ENCODE data around the gene MCC. TPM values are rescaled to one million over a fixed set of nuclear protein-coding genes. Genes with fewer than 3 reads are reported as not detected.

Gene MCC
- total and polyA plus RNA-seq, 2 of the 4 experiments (the other 2 are of a cell fraction): 5.0 to 20.6 TPM

DNA sequence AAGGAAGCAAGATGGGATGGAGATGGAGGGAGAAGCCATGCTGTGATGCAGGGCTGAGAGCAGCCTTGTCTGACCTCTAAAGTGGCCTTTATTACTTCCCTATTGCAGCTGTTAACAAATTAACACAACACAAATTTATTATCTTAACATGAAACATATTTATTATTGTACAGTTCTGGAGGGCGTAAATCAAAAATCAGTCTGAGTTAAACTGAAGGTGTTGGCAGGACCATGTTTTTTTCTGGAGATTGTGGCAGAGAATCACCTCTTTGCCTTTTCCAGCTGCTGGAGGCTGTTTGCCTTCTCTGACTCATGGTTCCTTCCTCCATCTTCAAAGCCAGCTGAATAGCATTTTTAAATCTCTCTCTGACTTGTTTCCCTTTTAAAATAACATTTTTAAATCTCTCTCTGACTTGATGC is 7.2 kb upstream of the MCC start:
- no TSS peak for BruUV-seq (replicated peaks)
- Histone ChIP-seq H2BK15ac (ENCODE audit: low read depth, low read length) (no peak overlapping the region), H3K14ac (replicated peaks; ENCODE audit: low read depth, low read length) (no peak overlapping the region), H2AK9ac (replicated peaks; ENCODE audit: low read depth, low read length, poor library complexity) (no peak overlapping the region), H3K56ac (ENCODE audit: extremely low read depth, insufficient read depth, low read length) (no peak overlapping the region), H3K9me1 (ENCODE audit: insufficient read depth, low read length) (no peaks in the 10 kb centered on the region), H2BK20ac (ENCODE audit: low read depth, low read length) (no peak overlapping the region), H3K27me3 (ENCODE audit: control insufficient read depth, insufficient read depth, low read length) (no peaks in the 10 kb centered on the region), H3K36me3 (ENCODE audit: control insufficient read depth, insufficient read depth, low read length) (no peaks in the 10 kb centered on the region), H3K4me3 (ENCODE audit: insufficient read depth, low read depth, low read length) (no peak overlapping the region), H4K20me1 (ENCODE audit: insufficient read depth, low read length) (no peaks in the 10 kb centered on the region), H3K23ac (ENCODE audit: low read depth, low read length) (no peak overlapping the region), H4K91ac (ENCODE audit: insufficient read depth, low read depth, low read length) (no peak overlapping the region), H2BK120ac (ENCODE audit: low read depth, low read length) (no peak overlapping the region), H3K4me2 (ENCODE audit: low read depth, low read length) (no peak overlapping the region), H4K5ac (ENCODE audit: low read depth, low read length) (no peak overlapping the region), H2BK5ac (ENCODE audit: low read depth, low read length, poor library complexity, severe bottlenecking) (no peak overlapping the region), H3K9me3 (ENCODE audit: control insufficient read depth, insufficient read depth, low read length) (peaks cover 3% of the 10 kb centered on the region; the same call in 1 of the 2 replicates), H2AFZ (replicated peaks; ENCODE audit: low read length, poor library complexity) (no peak overlapping the region), H2AK5ac (ENCODE audit: low read depth, low read length) (no peak overlapping the region), H4K8ac (ENCODE audit: low read depth in 2 of 2, low read length in 2 of 2) (no peak overlapping the region), H3K18ac (ENCODE audit: low read depth, low read length) (no peak overlapping the region), H3K9ac (ENCODE audit: low read depth, low read length) (no peak overlapping the region), H3K27ac (ENCODE audit: insufficient read depth, low read length) (no peak overlapping the region), H3K4me1 (ENCODE audit: control insufficient read depth, insufficient read depth, low read length) (no peaks in the 10 kb centered on the region), H3K79me1 (ENCODE audit: low read depth in 1 of 2, low read length in 2 of 2) (no peaks in the 10 kb centered on the region), H3K4ac (ENCODE audit: low read depth, low read length) (no peak overlapping the region)
- no CpG with 5 or more reads among the region's 1 CpG for WGBS, 2 experiments (ENCODE audit: extremely low coverage in 2 of 2, insufficient read length in 1 of 2)
- dilution Hi-C loops (cut with HindIII; ENCODE audit: low sequenced_read_pairs, unreplicated experiment) (no loop called here), intact Hi-C loops (cut with micrococcal nuclease) (no loop called here), in situ Hi-C loops (cut with MboI; ENCODE audit: low sequenced_read_pairs) (no loop called here)
- ATAC-seq (ENCODE audit: low read depth) (peak; percentile 72), DNase-seq (peak; percentile 52)
- TF ChIP-seq RFX5 (IDR thresholded peaks at IDR 0.05; ENCODE audit: low read depth, low read length): no peak
- TF ChIP-seq SMC3 (IDR thresholded peaks at IDR 0.05; ENCODE audit: low read depth, low read length): no peak
- TF ChIP-seq CHD1 (IDR thresholded peaks at IDR 0.05; ENCODE audit: low read depth, low read length): no peak
- TF ChIP-seq MAFK (IDR thresholded peaks at IDR 0.05; ENCODE audit: low read depth, low read length): no peak
- no peak for TF ChIP-seq CEBPB (IDR thresholded peaks at IDR 0.05; ENCODE audit: low read depth, low read length)
- TF ChIP-seq, protein P1, sequence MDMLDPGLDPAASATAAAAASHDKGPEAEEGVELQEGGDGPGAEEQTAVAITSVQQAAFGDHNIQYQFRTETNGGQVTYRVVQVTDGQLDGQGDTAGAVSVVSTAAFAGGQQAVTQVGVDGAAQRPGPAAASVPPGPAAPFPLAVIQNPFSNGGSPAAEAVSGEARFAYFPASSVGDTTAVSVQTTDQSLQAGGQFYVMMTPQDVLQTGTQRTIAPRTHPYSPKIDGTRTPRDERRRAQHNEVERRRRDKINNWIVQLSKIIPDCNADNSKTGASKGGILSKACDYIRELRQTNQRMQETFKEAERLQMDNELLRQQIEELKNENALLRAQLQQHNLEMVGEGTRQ (IDR thresholded peaks at IDR 0.05; ENCODE audit: low read depth, low read length): no peak
- POLR2A ChIA-PET (ENCODE audit: unreplicated experiment): no interaction called here
- CTCF ChIA-PET: no interaction called here
